HepG2 (cell line): ENCODE data around the gene SERPINE2. TPM values are rescaled to one million over a fixed set of nuclear protein-coding genes. Genes with fewer than 3 reads are reported as not detected.

Experiments
- ATAC-seq: fragments of 200-7000 bp; cut with Tn5 transposase; 3 replicates; pipeline ENCODE4 v1.9.1; 2020; ENCODE audit warnings: mild to moderate bottlenecking, moderate library complexity
- BruUV-seq: library from RNA; stranded (reverse); fragments of 400-500 nt; replicated peaks from 2 replicates; lab custom pipeline; 2021; lab: Mats Ljungman, UMichigan
- CTCF ChIA-PET: fragments of 300-600 bp; formaldehyde crosslinking; extraction: SDS; loops from one replicate; lab custom pipeline; 2021; ENCODE audit warnings: low total read pairs, inconsistent platforms, low intra/inter-chr PET ratio; lab: Yijun Ruan, JAX
- POLR2A ChIA-PET: fragments of 350-600 bp; sonication (Branson Sonifier 250); formaldehyde crosslinking; loops from one replicate; lab custom pipeline; 2020; ENCODE audit warnings: antibody characterized with exemption, inconsistent platforms; lab: Yijun Ruan, JAX
- DNase-seq: peaks from one replicate; pipeline ENCODE4 v3.0.0-alpha.2; 2015; ENCODE audit warnings: low spot score
- FAIRE-seq: peaks from 3 replicates; lab custom pipeline; 2011; peaks lifted over from hg19 to GRCh38; lab: Jason Lieb, UNC
- H2AFZ ChIP-seq: one replicate; pipeline ENCODE4 v1.6.1; 2011; ENCODE audit warnings: low read length, inconsistent platforms
- H3K27ac ChIP-seq: fragments of 300-600 bp; 3 replicates; pipeline ENCODE4 v1.8.0; 2011; ENCODE audit warnings: mixed run types, mild to moderate bottlenecking, mixed read lengths, low read length, inconsistent platforms; ENCODE audit not compliant: insufficient read depth; ENCODE audit errors: extremely low read length
- H3K27me3 ChIP-seq, 2 experiments: fragments of 200-600 bp in 1 of 2; 2 replicates in 1 of 2; 3 replicates in 1 of 2; pipeline versions ENCODE4 v1.6.0 to v1.8.0; 2011; ENCODE audit warnings: low read length in 2 of 2, mild to moderate bottlenecking in 2 of 2, moderate library complexity in 2 of 2, inconsistent platforms in 1 of 2; ENCODE audit not compliant: insufficient read depth in 2 of 2, control insufficient read depth in 1 of 2
- H3K36me3 ChIP-seq, 2 experiments: fragments of 200-600 bp in 1 of 2; replicated peaks in 1 of 2; 2 replicates in 1 of 2; 3 replicates in 1 of 2; pipeline versions ENCODE4 v1.5.1 to v1.8.0; 2011; ENCODE audit warnings: low read length in 2 of 2, inconsistent platforms in 1 of 2; ENCODE audit not compliant: insufficient read depth in 2 of 2, control insufficient read depth in 1 of 2
- H3K4me1 ChIP-seq: 2 replicates; pipeline ENCODE4 v1.5.1; 2012; ENCODE audit warnings: low read length, inconsistent platforms; ENCODE audit not compliant: insufficient read depth
- H3K4me2 ChIP-seq: 2 replicates; pipeline ENCODE4 v1.6.0; 2011; ENCODE audit warnings: low read depth, low read length, inconsistent platforms
- H3K4me3 ChIP-seq, 3 experiments: fragments of 200-600 bp in 1 of 3; sonication (generic), shearing (Covaris generic) in 1 of 3; replicated peaks in 1 of 3; 2 replicates each; pipeline ENCODE4 v1.5.1; 2011 to 2016; ENCODE audit warnings: low read length in 3 of 3, inconsistent platforms in 2 of 3, low read depth in 2 of 3, mild to moderate bottlenecking in 2 of 3, control low read depth in 1 of 3, mixed read lengths in 1 of 3; ENCODE audit not compliant: insufficient read depth in 1 of 3
- H3K79me2 ChIP-seq: one replicate; pipeline ENCODE4 v1.6.1; 2011; ENCODE audit warnings: low read length, inconsistent platforms; ENCODE audit not compliant: insufficient read depth
- H3K9ac ChIP-seq: 2 replicates; pipeline ENCODE4 v1.6.0; 2011; ENCODE audit warnings: mild to moderate bottlenecking, low read depth, low read length, inconsistent platforms; ENCODE audit not compliant: insufficient read depth
- H3K9me3 ChIP-seq: 2 replicates; pipeline ENCODE4 v1.5.1; 2012; ENCODE audit warnings: mild to moderate bottlenecking, low read length
- H4K20me1 ChIP-seq: 2 replicates; pipeline ENCODE4 v1.6.0; 2011; ENCODE audit warnings: inconsistent platforms, mild to moderate bottlenecking, low read length, moderate library complexity; ENCODE audit not compliant: insufficient read depth
- ARNT2 ChIP-seq: sonication (generic); formaldehyde crosslinking; IDR thresholded peaks from 2 replicates; pipeline ENCODE4 v1.8.0; 2022; ENCODE audit warnings: mild to moderate bottlenecking, low read depth, missing genetic modification reagents, moderate library complexity
- CREB1 ChIP-seq, 2 experiments: fragments of 450-650 bp in 1 of 2; IDR thresholded peaks; 2 replicates each; pipeline ENCODE4 v1.6.1; 2016 to 2017; ENCODE audit warnings: control low read depth in 1 of 2, mild to moderate bottlenecking in 1 of 2, missing compliant biosample characterization in 1 of 2, missing genetic modification characterization in 1 of 2
- GZF1 ChIP-seq: sonication (generic); formaldehyde crosslinking; IDR thresholded peaks from 2 replicates; pipeline ENCODE4 v1.5.1; 2020; ENCODE audit warnings: mild to moderate bottlenecking, missing genetic modification reagents
- WGBS: methylation state at CpG from one replicate; pipeline ENCODE4 v1.1.6; 2017; ENCODE audit warnings: low lambda C conversion rate; 5-methylcytosine and 5-hydroxymethylcytosine counted together
- in situ Hi-C: cut with HindIII; loops from 2 replicates; pipeline ENCODE4 v1.10.0; 2017; ENCODE audit warnings: low pct_unique_long_range_greater_than_20kb; ENCODE audit not compliant: extremely low pct_ligation_motif_present
- intact Hi-C: fragments of 100-400 bp; cut with micrococcal nuclease; formaldehyde crosslinking; loops from one replicate; pipeline ENCODE4 v1.10.0; 2022; ENCODE audit not compliant: unreplicated experiment
- polyA plus RNA-seq, 8 experiments: library from polyadenylated mRNA; depleted of rRNA in 3 of 8; stranded (reverse) in 7 of 8; unstranded in 1 of 8; fragments of >200 nt; fragmentation: Illumina TruSeq in 4 of 8; extraction: Trizol in 4 of 8; gene quantifications; 2 replicates each; pipeline versions ENCODE4 v1.2.1 to v1.2.3, GENCODE V29; 2011 to 2016; ENCODE audit warnings: low read depth in 4 of 8, missing spikeins in 1 of 8, mixed read lengths in 1 of 8; ENCODE audit not compliant: insufficient read depth in 1 of 8
- total RNA-seq, 5 experiments: library from RNA; depleted of rRNA; stranded (reverse); fragments of >200 nt; fragmentation: Illumina TruSeq; extraction: Trizol; gene quantifications; 2 replicates each; pipeline ENCODE4 v1.2.3, GENCODE V29; 2016; ENCODE audit warnings: low read depth in 1 of 5
- TF ChIP-seq, protein P1 (sequence below): sonication (generic); formaldehyde crosslinking; IDR thresholded peaks from 2 replicates; pipeline ENCODE4 v1.4.0; 2020; ENCODE audit warnings: low read depth, mild to moderate bottlenecking, missing genetic modification reagents

The SERPINE2 gene
- total and polyA plus RNA-seq, 2 of the 13 experiments (the other 11 are each of a cell fraction or from before 2014, with no cell fraction given) = 7.9 to 18.1 TPM

DNA sequence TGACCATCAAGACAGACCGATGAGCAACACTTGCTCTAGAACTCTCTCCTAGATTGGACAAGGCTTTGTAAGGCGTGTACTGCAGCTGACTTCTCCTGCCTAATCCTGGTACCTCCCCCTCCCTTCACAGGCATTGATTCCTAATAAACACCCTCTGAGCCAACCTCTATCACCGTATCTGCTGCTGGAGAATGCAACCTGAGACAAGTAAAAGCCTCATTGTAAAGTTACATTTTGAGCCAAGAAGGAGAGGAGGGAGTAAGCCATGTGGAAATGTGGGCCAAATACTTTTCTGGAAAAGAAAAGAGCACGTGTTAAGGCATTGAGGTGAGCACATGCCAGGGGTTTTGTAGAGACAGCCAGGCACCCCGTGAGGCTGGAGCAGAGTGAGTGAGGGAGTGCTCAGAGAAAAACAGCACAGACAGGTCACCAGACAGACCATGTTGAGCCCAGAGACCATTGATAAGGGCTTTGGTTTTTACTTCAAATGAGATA, 91.3 kb downstream of the SERPINE2 start:
- TF ChIP-seq, protein P1, sequence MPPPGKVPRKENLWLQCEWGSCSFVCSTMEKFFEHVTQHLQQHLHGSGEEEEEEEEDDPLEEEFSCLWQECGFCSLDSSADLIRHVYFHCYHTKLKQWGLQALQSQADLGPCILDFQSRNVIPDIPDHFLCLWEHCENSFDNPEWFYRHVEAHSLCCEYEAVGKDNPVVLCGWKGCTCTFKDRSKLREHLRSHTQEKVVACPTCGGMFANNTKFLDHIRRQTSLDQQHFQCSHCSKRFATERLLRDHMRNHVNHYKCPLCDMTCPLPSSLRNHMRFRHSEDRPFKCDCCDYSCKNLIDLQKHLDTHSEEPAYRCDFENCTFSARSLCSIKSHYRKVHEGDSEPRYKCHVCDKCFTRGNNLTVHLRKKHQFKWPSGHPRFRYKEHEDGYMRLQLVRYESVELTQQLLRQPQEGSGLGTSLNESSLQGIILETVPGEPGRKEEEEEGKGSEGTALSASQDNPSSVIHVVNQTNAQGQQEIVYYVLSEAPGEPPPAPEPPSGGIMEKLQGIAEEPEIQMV (CRISPR knock-in tag) = no peak
- peak; percentile 46; the same call in 1 of the 2 replicates for TF ChIP-seq GZF1 (CRISPR knock-in tag)
- in situ Hi-C loops (no loop called here), intact Hi-C loops (no loop called here)
- H3K4me2 ChIP-seq = no peak overlapping the region
- no peak overlapping the region for H3K9ac ChIP-seq
- ChIA-PET POLR2A (no interaction called here), CTCF (no interaction called here)
- no peaks in the 10 kb centered on the region for H3K36me3 ChIP-seq
- BruUV-seq = no TSS peak
- peaks cover 24% of the 10 kb centered on the region for H3K79me2 ChIP-seq
- H3K4me1 ChIP-seq = peaks cover 40% of the 10 kb centered on the region
- H4K20me1 ChIP-seq = 0 out of 2 replicates have a peak, but pooled peaks cover 7% of the 10 kb centered on the region
- no peak for FAIRE-seq
- H3K27me3 ChIP-seq = no peaks in the 10 kb centered on the region; a peak in 1 of 5 replicates
- ATAC-seq = no peak
- peak overlapping the region; percentile 52 for H2AFZ ChIP-seq
- no peak for DNase-seq
- H3K9me3 ChIP-seq = no peaks in the 10 kb centered on the region
- 75% methylated on average over 5 of the region's 5 CpGs for WGBS
- H3K4me3 ChIP-seq = no peak overlapping the region
- H3K27ac ChIP-seq = no peak overlapping the region

DNA sequence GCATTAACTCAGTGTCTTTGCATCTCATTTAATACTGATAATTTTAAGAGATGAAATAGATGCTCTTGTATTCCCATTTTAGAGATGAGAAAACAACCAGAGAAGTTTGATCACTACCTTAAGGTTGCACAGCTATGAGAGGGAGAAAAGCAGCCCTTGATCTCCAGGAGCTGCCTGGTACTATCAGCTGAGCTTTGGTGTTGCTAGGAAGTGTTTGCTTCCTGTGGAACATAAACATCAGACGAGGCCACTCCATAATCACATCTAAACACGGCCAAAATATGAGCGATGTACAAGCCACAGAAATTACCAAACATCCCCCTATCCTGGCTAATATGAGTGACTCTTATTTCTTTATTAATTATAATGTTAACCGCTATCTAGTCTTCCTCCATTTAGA, 93.3 kb downstream of the SERPINE2 start:
- CTCF ChIA-PET = no interaction called here
- Histone ChIP-seq H3K27me3 (no peaks in the 10 kb centered on the region; a peak in 1 of 5 replicates), H3K4me2 (peak overlapping the region; percentile 57), H3K36me3 (no peaks in the 10 kb centered on the region), H3K4me3 (peak overlapping the region in 1 of 3 experiments; percentile 99; a peak in 1 of 6 replicates), H3K9ac (no peak overlapping the region), H3K9me3 (no peaks in the 10 kb centered on the region), H3K79me2 (peaks cover 36% of the 10 kb centered on the region), H3K27ac (no peak overlapping the region), H4K20me1 (peaks cover 7% of the 10 kb centered on the region; the same call in 1 of the 2 replicates), H2AFZ (no peak overlapping the region), H3K4me1 (peaks cover 36% of the 10 kb centered on the region)
- BruUV-seq = no TSS peak
- DNase-seq = no peak
- no peak for FAIRE-seq
- intact Hi-C loops = loop anchor here (1.0 to 2.0 kb wide), 2 partner anchors 15 to 37 kb away; no protein-coding TSS in a partner anchor
- in situ Hi-C loops = no loop called here
- TF ChIP-seq CREB1 (IDR thresholded peaks at IDR 0.05) = no peak
- 0 out of 2 replicates have a peak, but pooled peaks have one; percentile 15 for TF ChIP-seq CREB1 (CRISPR knock-in tag; IDR thresholded peaks at IDR 0.05)
- no peak for TF ChIP-seq ARNT2
- no peak for ATAC-seq
- POLR2A ChIA-PET = interaction anchor here (0.8 to 3.6 kb wide), 7 partner anchors 10 to 92 kb away, joined by 5 to 69 read pairs (median 6); partner anchors contain the start of gene MRPL44
- 91% methylated on average over 4 of the region's 4 CpGs for WGBS
